HG03280 (cell line): ENCODE measurements around the gene CALML3.

ENCODE experiments used
- ATAC-seq: cut with Tn5 transposase; IDR thresholded peaks from one replicate; pipeline ENCODE4 v1.9.1; 2021; ENCODE audit warnings: mild to moderate bottlenecking, moderate library complexity; ENCODE audit not compliant: unreplicated experiment

Gene CALML3

GRCh38 chr10:5565671-5566581, 41.2 kb downstream of the CALML3 start:
- ATAC-seq, result no peak

DNA sequence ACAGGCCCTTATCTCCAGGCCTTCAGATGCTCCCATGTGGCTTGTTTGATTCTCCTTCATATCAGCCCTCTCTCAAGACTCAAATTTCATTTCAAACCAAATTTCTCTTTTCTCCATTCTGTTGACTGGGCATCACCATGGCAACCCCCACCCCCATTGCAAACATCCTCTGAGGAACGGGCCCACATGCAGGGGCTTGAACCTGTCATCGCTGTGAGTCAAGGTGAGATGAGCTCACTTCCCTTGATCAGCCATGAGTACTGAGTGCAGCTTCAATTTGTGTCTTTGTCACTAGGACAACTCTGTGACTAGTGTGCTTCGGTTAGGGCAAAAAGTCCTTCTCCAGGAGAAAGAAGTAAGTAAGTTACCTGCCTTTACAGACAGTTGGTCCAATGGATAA, 41.9 kb downstream of the CALML3 start:
- no peak for ATAC-seq

- no peak for ATAC-seq
These were observed 42.7 kb downstream of the CALML3 start for GRCh38 chr10:5567477-5567876.

GRCh38 chr10:5568984-5569383, 44.2 kb downstream of the CALML3 start:
- ATAC-seq, result no peak

GRCh38 chr10:5569568-5569967, 44.8 kb downstream of the CALML3 start:
- no peak for ATAC-seq

DNA sequence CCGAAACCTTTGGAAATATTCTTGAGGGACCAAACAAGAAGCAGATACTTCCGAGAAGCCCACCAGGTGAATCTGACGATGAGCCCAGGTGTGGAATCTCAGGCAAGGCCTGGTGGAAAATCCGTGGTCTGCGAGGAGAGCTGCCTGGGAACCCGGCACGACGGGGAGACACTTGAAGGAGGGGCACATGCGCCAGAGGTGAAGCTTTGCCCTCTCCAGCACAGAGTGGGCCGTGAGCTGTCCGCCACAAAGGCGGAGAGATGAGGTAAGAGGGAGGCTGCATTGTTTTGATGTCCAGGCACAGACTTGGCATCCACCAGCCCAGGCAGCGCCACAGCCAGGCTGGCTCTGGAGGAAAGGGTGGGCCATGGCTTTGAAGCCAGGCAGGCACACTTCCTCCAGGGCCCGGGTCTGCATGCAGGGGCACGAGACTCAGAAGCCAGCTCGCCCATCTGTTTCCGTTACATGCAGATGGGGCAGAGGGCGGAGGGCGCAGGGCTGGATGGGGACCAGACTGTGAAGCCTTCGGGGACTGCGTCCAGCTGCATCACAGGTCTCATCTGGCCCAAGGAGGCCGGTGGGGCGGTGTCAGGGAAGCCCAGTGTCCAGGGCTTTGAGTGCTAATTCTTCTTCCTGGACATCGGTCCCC, 45.4 kb downstream of the CALML3 start:
- no peak for ATAC-seq

DNA sequence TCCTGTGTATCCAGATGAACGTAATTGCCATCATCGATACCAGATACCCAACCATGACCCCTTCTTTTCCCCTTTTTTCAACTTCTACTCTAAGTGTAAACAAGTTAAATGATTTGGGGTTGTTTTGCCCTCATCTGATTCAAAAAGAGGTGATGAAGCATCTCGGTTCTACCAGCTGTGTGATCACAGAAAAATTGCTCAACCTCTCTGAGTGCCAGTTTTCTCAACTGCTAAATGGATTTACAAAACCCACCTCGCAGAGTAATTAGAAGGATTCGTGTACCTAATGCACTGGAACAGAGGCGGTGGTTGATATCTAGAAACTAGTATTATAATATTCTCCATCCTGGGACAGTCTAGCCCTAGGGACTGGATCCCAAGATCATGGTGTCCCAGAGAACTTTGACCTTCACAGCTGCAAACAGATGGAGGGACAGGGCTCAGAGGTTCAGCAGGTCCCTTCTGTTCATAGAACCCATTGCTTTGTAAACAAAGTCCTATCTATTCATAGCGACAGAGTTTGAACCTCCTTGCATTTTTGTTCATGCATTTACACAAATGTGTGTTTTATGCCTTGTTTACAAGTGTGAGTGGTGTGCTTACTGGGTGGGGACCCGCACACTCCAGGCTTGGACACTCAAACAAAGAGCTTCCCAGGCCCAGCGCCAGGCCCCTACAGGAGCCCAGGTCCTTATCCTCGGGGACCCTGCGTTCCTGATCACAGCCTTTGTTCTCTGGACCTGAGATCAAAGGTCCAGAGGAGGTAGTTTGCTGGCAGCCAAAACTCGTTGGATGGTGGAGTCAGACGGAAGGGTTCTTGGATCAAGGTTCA, 46.4 kb downstream of the CALML3 start:
- ATAC-seq, result no peak

GRCh38 chr10:5571826-5572225, 47.1 kb downstream of the CALML3 start:
- ATAC-seq, result no peak

DNA sequence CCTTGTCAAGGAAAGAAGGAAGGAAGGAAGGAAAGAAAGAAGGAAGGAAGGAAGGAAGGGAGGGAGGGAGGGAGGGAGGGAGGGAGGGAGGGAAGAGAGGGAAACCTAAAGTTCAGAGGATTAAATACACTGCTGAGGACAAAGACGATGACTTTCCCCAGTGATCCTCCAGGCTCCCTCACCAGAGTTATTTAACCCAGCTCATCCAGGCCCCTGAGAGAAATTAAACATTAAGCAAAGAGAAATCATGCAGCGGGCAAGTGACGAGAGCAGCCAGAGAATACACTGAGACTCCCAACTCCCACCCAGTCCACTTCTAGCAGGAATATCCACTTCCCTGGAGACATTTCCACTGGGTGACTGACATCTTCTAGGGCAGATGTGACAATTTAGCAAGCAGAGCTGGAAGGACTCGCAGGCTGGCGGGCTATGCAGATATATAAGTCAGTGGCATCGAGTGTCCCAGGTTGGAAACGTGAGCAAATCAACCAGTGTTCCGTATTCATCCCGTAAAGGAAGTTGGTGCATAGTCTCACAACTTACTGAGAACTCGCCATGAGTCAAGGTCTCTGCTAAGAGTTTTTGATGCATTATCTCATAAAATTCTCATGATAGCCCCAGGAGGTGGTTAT, 48.7 kb downstream of the CALML3 start:
- no peak for ATAC-seq

DNA sequence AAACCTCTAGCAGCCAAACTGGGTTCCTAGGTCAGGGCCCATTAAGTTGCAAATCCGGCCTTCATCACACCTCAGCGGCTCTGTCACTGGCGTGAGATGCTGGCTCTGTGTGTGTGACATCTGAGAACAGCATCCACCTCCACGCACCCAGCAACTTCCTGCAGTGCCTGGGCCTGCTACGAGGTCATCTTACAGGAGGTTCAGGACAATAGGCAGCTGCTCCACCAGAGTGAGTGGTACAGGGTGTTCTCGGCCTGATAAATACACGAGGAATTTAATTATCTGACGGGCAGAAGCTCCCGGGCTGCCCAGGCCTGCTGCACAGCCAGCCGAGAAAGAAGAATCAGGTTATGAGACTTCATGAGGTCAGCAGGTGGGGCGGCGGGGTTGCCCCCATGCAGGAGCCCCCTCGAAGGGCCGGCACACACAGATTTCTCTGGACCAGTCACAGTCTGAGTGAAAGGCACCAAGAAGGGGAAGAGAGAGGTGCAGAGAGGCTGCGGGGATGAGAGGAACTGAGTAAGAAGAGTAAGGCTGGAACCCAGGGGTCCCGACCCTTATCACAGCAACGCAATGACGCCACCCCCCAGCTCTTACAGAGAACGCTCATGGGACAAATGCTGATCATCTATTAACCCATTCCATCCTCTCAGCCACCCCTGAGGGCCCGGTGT, 49.3 kb downstream of the CALML3 start:
- ATAC-seq, result no peak

DNA sequence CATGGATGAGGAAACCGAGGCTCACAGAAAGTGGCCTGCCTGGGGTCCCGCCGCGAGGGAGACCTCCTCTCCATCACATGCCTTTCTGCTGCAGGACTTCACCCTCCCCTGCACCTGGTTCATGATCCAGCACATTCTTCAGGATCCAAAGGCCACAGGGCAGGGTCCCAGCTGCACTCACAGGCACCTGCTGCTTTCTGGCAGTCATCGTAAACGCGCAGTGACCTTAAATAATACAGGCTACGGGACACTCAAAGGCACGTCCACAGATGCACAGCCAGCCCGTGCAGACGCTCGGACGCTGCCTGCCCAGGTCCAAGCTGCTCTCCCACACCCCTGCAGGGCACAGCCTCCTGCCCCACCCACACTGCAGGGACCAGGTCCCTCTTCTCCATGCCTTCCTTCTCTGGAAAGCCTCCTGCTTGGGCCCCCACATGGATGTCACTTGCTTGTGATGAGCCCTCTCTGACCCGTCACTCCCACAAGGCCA, 49.9 kb downstream of the CALML3 start:
- ATAC-seq, result no peak

DNA sequence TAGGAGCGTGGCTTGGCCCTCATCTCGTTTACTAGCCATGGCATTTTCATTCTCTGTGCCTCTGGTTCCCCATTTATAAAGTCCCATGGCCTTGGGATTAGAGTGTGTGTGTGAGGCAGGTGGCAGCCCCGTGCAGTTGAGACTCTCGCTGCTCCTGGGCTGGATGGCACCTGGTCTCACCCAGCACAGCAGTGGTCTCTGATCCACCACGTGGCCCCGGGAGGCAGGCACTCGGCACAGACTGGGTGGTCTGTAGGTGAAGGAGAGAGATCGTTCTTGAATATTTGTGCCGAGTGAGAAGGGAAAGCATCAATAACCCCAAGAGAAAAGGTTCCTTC, 50.4 kb downstream of the CALML3 start:
- no peak for ATAC-seq

DNA sequence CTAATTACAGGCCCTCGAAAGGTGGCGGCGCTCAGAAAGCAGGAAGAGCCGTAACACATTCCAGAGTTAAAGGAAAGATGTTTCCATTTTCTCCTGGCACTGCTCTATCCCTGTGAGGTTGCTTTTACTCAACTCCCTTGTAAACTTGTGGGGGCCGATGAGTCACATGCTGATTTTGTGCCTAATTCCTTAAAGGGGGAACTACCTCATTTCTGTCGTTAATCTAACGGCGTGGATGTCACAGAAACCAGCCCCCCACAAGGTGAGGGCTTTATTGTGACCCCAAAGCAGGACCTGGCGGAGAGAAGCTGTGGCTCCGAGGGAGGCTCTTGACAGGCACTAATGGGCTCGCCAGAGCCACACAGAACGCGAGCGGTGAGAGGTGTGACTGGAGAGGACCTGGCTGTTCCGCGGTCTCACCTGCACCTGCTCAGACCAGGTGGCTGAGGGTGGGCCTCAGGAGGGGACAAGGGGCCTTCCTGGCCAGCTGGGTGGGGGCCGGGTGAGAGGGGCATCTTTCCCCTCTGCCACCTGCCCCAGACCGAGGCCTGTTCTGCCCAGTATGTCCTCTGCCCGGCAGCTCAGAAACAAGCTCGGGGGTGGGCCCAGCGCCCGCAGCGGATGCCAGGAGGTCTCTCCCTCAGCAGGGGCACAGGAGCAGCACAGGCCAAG, 50.9 kb downstream of the CALML3 start:
- ATAC-seq, result no peak

GRCh38 chr10:5576154-5576748, 51.5 kb downstream of the CALML3 start:
- no peak for ATAC-seq
